HepG2 (cell line): ENCODE measurements around the gene GHRH. TPM values are rescaled to one million over a fixed set of nuclear protein-coding genes. Genes with fewer than 3 reads are reported as not detected.
A peak's percentile ranks its signal among the peaks of the same experiment; 100 is the strongest.

Source experiments
- CC2D1A ChIP-seq: sonication (generic); formaldehyde crosslinking; IDR thresholded peaks from 2 replicates; pipeline ENCODE4 v1.8.1; 2023; ENCODE audit warnings: mild to moderate bottlenecking, missing genetic modification reagents
- ELF3 ChIP-seq: IDR thresholded peaks from 2 replicates; pipeline ENCODE4 v1.6.1; 2016; ENCODE audit warnings: missing genetic modification reagents, missing compliant biosample characterization
- GRHL1 ChIP-seq: sonication (generic); formaldehyde crosslinking; conservative IDR thresholded peaks from 2 replicates; pipeline ENCODE4 v1.8.0; 2022; ENCODE audit warnings: missing genetic modification reagents
- IKZF4 ChIP-seq: sonication (generic); formaldehyde crosslinking; IDR thresholded peaks from 2 replicates; pipeline ENCODE4 v1.5.1; 2020; ENCODE audit warnings: borderline replicate concordance, mild to moderate bottlenecking, low read depth, missing genetic modification reagents; ENCODE audit errors: not compliant biosample characterization
- LRRFIP1 ChIP-seq: sonication (generic); formaldehyde crosslinking; conservative IDR thresholded peaks from 2 replicates; pipeline ENCODE4 v1.4.0; 2020; ENCODE audit warnings: missing genetic modification reagents
- NPAS2 ChIP-seq: sonication (generic); formaldehyde crosslinking; IDR thresholded peaks from 2 replicates; pipeline ENCODE4 v1.8.0; 2022; ENCODE audit warnings: mild to moderate bottlenecking, missing genetic modification reagents, borderline replicate concordance
- RXRB ChIP-seq: IDR thresholded peaks from 2 replicates; pipeline ENCODE4 v1.6.1; 2016; ENCODE audit warnings: borderline replicate concordance, missing genetic modification reagents, missing compliant biosample characterization
- SMARCC2 ChIP-seq: fragments of 450-650 bp; IDR thresholded peaks from 2 replicates; pipeline ENCODE4 v1.6.1; 2017; ENCODE audit warnings: antibody characterized with exemption, mild to moderate bottlenecking
- U2AF2 ChIP-seq: fragments of 200-400 bp; formaldehyde crosslinking; IDR thresholded peaks from 2 replicates; pipeline ENCODE4 v1.6.1; 2017; ENCODE audit warnings: low read depth, mild to moderate bottlenecking, low read length
- ZBTB42 ChIP-seq: sonication (generic); formaldehyde crosslinking; IDR thresholded peaks from 2 replicates; pipeline ENCODE4 v1.5.0; 2020; ENCODE audit warnings: mild to moderate bottlenecking, missing genetic modification reagents
- ZNF329 ChIP-seq: sonication (generic); formaldehyde crosslinking; IDR thresholded peaks from 2 replicates; pipeline ENCODE4 v1.9.0; 2021; ENCODE audit warnings: low read depth, mild to moderate bottlenecking, missing genetic modification reagents
- ZNF562 ChIP-seq: sonication (generic); formaldehyde crosslinking; IDR thresholded peaks from 2 replicates; pipeline ENCODE4 v1.8.0; 2022; ENCODE audit warnings: missing genetic modification reagents, borderline replicate concordance
- ZNF687 ChIP-seq: sonication (generic); formaldehyde crosslinking; IDR thresholded peaks from 2 replicates; pipeline ENCODE4 v1.5.1; 2020; ENCODE audit warnings: mild to moderate bottlenecking, missing genetic modification reagents, moderate library complexity
- polyA plus RNA-seq, 8 experiments: library from polyadenylated mRNA; depleted of rRNA in 3 of 8; stranded (reverse) in 7 of 8; unstranded in 1 of 8; fragments of >200 nt; fragmentation: Illumina TruSeq in 4 of 8; extraction: Trizol in 4 of 8; gene quantifications; 2 replicates each; pipeline versions ENCODE4 v1.2.1 to v1.2.3, GENCODE V29; 2011 to 2016; ENCODE audit warnings: low read depth in 4 of 8, missing spikeins in 1 of 8, mixed read lengths in 1 of 8; ENCODE audit not compliant: insufficient read depth in 1 of 8
- total RNA-seq, 5 experiments: library from RNA; depleted of rRNA; stranded (reverse); fragments of >200 nt; fragmentation: Illumina TruSeq; extraction: Trizol; gene quantifications; 2 replicates each; pipeline ENCODE4 v1.2.3, GENCODE V29; 2016; ENCODE audit warnings: low read depth in 1 of 5

The GHRH gene
- total and polyA plus RNA-seq, 2 of the 13 experiments (the other 11 are each of a cell fraction or from before 2014, with no cell fraction given): not detected

GRCh38 chr20:37283530-37284195 is 22.0 kb upstream of the GHRH start (continued):
- TF ChIP-seq ZNF687 (CRISPR knock-in tag) (peak; percentile 64), ZNF329 (CRISPR knock-in tag) (no peak), CC2D1A (CRISPR knock-in tag) (no peak), IKZF4 (CRISPR knock-in tag) (peak; percentile 62), GRHL1 (no peak), ZNF562 (CRISPR knock-in tag) (no peak), U2AF2 (no peak), LRRFIP1 (no peak), RXRB (CRISPR knock-in tag) (no peak; the same call in 1 of the 2 replicates), ZBTB42 (CRISPR knock-in tag) (no peak), SMARCC2 (no peak), NPAS2 (CRISPR knock-in tag) (no peak), ELF3 (0 out of 2 replicates have a peak, but pooled peaks have one; percentile 15)
